CD1c-positive myeloid dendritic cell (primary cell): ENCODE results near the gene GOSR2.

Experiments
- DNase-seq: peaks from one replicate; pipeline ENCODE4 v3.0.0-alpha.2; 2016; ENCODE audit errors: extremely low spot score

Gene GOSR2

DNA sequence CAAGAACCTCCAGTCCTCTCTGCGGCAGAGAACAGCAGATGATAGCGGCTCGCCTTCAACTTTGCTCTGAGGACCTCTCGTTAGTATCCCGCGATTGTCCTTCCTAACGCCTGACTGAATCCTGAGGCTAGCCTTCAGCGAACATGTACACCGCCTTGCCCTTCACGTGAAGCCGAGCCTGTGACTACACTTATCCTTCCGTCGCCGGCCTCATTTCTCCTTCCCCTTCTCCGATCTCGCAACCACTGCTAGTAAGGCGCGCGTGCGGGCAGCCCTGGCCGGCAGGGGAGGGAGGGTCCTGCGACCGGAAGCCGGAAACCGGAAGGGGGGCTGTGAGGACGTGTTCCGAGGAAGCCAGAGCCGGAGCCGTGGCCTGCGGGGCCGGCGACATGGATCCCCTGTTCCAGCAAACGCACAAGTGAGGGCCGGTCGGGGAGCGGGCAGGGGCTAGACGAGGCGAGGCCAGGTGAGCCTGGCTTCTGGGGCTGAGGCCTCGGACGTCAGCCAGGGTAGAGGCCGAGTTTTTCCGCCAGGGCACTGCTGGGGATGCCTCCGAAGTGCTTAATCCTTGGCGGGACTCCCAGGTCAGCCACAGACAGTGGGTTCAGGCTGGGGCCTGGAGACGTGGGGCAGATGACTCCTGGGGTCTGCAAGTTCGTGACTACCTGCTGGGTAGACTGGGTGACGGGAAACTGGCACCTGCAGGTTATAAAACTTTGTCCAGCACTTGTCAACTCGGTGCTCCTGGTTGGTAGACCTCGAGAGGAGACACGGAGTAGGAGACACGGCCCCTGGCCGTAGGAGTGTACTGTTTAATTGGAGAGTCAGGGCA, at the start of gene GOSR2:
Gene GOSR2 (plus strand): TSS at position 357 of the 832 bp plus-strand sequence. CDS start 33 bp downstream, at position 390.
- DNase-seq = peak; percentile 90

DNA sequence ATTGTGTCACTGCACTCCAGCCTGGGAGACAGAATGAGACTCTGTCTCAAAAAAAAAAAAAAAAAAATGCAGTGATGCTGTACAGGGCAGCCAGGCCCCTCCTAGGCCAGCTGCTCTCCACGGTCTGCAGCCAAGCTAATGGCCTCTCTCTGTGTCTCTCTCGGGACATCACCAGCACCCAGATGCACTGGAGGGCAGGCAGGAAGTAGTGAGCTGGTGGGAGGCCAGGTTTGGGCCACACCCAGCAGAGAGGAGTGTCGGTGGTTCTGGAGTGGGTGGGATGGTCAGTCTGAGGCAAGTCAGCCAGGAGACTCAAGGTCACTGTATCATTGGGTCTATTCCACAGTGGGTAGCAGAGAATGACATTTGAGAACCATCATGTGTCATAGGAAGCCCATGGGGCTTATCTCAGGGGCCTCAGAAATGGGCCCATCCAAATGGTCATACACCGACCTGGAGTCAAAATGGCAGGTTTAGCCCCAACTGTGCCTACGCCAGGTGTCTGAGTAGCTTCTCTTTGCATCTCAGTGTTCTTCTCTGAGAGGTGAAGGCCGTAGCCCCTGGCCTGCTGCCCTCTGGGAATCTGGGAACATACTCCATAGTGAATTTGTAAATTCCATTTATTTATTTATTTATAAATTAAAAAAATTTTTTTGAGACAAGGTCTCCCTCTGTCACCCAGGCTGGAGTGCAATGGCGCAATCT, 48.9 kb upstream of the GOSR2 start:
- DNase-seq = no peak

DNA sequence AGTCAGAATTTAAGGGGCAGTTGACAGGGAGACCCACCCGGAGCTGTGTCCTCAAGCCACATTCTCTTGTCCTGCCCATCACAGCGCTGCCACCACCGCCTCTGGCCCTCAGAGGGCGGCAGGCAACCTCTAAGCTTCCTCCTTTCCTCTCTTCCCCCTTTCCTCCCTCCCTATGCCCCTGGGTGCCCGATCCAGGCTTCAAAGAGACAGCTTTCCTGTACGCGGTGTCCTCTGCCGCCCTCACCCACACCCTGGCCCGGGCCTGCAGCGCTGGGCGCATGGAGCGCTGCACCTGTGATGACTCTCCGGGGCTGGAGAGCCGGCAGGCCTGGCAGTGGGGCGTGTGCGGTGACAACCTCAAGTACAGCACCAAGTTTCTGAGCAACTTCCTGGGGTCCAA, 48.1 kb upstream of the GOSR2 start:
- DNase-seq = no peak

DNA sequence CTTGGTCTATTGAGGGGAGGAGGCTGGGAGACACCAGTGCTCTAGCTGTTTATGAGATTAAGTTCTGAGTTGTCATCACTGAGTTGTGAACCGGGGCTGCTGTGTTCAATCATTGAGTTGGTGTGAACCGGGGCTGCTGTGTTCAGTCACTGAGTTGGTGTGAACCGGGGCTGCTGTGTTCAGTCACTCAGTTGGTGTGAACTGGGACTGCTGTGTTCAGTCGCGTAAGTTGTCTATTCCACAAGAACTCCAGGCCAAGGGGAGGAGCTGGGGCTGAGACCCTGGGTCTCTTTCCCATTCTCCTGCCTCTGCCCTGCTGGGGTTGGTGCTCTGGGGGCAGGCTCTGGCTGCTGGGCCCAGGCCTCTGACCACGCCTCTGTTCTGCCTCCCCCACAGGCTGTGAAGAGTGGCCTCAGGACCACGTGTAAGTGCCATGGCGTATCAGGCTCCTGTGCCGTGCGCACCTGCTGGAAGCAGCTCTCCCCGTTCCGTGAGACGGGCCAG, 47.1 kb upstream of the GOSR2 start:
- DNase-seq = no peak

DNA sequence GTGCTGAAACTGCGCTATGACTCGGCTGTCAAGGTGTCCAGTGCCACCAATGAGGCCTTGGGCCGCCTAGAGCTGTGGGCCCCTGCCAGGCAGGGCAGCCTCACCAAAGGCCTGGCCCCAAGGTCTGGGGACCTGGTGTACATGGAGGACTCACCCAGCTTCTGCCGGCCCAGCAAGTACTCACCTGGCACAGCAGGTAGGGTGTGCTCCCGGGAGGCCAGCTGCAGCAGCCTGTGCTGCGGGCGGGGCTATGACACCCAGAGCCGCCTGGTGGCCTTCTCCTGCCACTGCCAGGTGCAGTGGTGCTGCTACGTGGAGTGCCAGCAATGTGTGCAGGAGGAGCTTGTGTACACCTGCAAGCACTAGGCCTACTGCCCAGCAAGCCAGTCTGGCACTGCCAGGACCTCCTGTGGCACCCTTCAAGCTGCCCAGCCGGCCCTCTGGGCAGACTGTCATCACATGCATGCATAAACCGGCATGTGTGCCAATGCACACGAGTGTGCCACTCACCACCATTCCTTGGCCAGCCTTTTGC, 46.5 kb upstream of the GOSR2 start:
- no peak for DNase-seq

DNA sequence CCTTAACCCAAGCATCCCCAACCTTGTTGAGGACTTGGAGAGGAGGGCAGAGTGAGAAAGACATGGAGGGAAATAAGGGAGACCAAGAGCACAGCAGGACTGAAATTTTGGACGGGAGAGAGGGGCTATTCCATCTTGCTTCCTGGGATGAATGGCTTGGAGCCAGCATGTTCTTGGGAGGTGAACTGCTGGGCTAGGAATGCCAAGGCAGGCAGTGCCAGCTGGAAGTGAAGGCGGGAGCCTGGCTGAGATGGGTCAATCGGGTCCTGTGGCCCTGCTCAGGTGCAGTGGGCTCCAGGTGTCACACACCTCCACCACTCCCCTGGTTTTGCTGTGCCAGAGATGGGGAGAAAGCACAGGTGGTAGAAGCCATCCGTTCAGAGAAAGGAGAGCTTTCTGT, 46.0 kb upstream of the GOSR2 start:
- DNase-seq = no peak

DNA sequence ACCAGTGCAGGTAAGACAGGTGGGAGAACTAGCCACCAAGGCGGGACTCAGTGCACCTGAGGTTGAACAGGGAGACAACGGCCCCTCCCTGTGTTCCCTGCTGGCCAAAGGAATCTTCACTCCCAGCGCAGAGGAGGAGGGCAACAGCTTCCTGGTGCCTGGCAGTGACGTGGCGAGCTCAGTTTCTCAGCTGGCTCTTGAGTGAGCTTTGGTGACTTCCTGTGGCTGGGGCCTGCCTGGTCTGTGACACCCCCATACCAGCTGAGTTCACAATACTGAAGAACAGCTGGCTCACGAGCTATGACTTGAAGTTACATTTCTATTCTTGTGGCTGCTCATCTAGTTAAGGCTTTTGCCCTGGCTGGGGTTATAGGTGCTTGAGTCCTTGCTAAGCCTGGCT, 45.5 kb upstream of the GOSR2 start:
- peak; percentile 20 for DNase-seq

DNA sequence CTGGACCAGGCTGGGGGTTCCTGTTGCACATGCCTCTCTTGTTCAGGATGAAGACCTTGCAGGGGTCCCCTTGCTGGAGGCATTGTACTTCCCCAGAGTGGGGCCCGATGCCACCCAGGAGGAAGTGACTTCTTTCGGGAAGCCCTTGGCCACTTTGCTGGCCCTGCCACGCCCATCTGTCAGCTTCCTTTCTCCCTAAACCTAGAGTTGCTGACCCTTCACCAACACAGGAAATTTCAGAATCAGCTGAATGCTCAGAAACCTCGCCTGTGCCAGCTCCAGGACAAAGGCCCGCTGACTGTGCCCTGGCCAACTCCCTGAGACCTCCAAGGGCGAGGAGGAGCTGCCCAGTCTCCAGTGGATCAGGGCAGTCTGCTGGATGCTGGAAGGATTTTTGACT, 44.9 kb upstream of the GOSR2 start:
- DNase-seq = peak; percentile 63

DNA sequence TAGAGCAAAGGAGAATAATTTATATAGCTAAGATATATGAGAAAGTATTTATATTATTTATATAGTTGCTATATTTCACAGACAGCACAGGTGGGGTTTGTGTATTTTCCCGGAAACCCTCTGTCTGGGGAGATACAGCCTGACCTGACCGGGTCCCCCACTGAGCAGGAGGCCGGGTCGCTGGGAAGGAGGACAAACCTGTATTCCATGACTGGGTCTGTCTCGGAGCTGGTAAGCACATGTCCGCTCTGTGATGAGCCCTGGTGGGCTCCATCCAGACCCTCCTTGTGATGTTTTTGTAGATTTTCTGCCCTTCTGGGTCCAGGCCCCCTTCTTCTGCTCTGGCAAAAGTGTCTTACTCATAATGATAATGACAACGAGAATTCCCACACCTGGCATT, 43.9 kb upstream of the GOSR2 start:
- DNase-seq = no peak

DNA sequence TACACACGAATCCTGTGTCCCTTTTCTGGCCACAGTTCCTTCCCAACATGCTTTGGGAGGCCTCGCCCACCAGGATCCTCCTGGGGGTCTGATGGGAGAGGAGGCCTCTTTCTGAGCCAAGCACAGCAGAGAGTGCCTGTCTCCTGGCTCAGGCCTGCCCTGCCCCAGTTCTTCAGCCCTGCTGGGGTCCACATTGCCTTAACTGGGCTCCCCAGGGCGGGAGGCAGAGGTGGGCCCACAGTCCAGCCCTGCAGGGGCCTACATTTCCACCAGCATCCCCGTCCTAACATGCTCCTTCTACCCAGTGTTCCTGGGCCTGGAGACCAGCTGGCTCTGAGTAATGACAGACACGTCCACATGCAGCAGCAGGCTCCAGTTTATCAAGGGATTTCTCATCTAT, 41.9 kb upstream of the GOSR2 start:
- no peak for DNase-seq

DNA sequence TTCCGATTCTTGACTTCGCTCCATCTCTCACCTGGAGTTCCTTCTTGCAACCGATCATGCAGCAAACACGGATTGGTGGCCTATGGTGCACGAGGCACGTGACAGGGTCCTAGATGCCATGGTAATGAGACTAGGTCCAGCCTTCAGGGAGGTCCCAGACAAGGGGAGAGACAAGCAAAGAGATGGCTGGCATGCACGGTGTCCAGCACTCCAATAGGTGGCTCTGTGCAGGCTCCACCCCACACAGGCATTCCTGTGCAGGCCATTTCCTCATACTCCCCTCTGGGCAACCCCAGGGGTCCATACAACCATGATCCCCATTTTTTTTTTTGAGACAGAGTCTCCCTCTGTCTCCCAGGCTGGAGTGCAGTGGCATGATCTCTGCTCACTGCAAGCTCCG, 40.3 kb upstream of the GOSR2 start:
- DNase-seq = no peak

DNA sequence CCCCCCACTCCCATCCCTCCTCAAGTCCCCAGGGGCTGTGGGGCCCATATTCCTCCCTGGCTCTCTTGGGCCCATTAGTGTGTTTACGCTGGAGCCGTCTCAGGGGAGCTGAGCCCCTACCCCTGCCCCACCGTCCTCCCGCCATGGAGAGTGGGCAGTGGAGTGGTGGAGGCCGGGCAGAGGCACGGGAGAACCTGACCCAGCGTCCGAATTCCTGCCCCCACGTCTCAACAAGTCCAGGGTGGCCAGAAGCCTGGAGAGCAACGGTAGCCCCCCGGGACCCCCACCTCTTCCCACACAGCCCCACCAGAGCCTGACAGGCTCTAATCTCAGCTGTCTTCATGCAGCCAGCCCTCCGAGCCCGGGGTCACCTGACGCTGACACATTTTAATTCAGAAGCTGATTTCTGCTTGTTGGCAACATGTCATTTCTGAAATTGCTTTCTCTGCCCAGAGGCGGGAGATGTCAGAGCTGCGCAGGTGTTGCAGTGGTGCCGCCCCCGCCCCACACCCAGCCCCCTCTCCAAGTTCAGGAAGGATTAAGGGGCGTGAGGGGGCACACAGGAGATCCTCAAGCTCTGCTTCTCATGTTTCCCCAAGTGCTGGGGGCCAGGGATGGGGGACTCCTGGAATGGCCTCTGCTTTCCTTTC, 39.0 kb upstream of the GOSR2 start:
- DNase-seq = no peak

DNA sequence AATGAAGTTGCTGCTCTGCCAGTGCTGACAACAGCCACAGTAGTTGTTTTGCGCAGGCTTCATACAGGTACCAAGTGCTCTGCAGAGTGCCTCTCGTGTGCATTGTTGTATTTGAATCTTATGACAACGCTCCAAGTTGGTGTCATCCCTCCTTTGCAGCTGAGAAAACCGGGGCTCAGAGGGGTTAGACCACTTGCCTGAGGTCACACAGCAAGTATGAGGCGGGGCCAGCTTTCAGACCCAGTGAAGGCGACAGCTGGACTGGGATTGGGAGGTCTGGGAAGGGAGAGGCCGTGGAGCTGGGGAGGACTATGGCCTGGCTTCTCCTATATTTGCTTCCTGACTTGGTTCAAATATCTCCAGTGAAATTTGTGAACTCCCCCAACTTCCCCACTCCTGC, 38.4 kb upstream of the GOSR2 start:
- no peak for DNase-seq

DNA sequence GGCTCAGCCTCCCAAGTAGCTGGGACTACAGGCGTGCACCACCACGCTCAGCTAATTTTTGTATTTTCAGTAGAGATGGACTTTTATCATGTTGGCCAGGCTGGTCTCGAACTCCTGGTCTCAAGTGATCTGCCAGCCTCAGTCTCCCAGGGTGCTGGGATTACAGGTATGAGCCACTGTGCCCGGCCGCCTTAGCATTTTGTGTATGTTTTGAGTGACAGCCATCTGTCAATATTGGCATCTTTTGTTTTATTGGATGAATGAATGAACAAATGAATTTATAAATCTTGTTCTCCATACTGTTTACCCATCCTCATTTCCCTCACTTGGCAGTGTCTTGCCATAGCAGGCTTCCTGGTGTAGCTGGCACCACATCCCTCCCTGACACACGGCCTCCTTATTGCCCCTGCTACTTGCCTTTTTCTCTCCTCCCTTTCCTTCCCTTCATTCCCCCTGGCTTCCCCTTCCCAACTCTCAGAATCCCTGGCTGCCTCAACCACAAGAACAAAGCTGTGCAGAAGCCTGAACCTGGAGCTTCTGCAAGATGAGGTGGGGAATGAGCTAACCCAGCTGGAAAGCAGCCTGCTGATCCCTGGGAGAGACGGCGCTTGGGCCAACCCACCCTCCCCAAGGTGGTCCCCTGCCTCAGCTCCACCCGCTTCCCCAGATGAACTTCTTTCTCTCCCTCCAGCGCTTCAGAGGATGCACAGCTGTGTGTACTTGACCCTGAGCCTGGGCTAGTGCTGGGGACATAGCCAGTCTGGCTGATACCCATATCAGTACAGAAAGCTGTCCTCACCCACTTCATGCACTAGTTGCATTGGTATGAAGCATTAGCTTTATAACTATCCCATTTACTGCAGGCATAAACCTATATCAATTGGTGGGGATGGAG, 37.3 kb upstream of the GOSR2 start:
- DNase-seq = no peak

DNA sequence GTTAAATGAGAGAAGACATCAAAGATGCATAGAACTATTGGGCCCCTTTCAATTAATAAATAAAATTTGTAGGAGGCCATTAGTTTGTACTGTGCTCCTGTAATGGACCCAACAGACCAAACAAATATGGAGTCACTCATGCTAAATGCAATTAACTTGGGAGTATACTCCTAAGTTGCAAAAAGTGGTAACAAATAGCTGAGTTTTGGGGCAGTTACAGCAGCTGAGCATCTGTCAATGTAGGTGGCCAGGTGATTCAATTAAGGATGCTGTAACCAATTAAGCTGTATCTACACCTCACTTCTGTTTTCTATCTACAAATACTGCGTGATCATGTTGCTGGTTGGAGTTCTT, 36.7 kb upstream of the GOSR2 start:
- no peak for DNase-seq

DNA sequence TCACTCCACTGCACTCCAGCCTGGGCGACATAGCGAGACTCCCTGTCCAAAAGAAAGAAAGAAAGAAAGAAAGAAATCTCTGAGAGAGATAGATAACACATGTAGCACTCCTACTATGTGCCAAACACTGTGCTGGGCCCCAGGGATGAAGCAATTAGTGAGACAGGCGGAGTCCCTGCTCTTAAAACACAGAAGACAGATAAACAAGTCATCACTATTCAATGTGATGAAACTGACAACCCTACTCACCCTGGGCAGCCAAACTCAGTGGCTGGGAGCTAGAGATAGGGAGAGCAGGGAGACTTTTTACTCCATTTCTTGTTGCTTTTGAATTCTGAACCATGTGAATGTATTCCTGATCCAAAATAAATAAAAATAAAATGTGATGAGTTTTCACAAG, 35.2 kb upstream of the GOSR2 start:
- no peak for DNase-seq

DNA sequence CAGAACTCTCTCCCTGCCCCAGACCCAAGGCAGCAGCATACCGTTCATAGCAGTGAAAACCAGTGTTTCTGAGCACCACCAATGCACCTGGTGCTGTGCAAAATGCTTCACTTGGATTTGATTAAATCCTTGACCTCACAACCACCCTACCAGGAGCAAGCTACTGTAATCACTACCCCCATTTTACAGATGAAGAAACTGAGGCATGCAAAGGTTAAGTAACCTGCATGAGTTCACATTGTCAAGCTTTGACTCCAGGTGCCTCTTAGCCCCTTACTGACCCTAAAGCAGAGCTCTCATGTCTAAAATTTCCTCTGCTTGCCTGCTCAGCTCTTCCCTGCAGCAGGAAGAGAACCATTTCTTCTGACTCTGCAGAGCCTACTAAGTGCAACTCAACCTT, 34.2 kb upstream of the GOSR2 start:
- no peak for DNase-seq

DNA sequence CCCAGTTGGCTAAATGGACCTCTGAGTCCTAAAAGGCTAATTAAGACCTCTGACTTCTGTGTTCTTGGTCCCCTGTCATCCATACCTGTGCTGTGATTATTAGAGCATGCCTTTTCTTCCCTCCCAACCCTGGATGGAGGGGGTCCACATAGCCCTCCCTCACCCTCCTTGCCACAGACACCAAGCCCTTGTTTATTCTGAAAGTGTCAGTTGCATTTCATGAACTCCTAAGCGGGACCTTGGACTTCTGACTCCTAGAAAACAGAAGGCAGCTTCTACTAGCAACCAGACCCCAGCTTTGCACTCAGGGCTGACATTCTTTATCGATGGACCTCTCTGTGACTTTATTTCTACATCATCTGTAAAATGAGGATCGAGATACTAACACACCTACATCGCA, 33.4 kb upstream of the GOSR2 start:
- no peak for DNase-seq

DNA sequence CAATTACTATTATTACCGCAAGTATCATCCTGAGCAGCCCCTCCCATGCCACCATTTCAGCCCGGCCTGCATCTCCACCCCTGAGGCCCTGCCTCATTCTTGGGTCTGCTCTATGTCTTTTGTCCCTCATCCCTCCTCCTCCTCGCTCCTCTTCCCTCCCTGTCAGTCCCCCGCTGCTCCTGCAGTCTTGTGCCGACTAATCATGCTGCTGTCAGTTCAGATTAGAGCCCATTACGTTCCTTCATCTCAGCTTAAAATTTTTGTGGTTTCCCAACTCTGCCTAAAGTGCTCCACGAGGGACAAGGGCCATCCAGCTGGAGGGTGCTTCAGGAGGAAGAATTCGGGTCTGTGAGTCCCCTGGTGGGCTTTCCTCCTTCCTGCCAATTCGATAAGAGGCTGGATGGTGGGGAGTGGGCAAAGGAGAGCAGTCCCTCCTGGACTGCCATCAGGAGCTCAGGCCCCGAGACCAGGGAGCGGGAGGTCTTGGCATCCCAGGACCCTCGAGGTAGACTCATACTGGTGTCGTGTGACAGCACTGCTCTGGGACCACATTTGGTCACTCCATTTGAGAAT, 32.9 kb upstream of the GOSR2 start:
- DNase-seq = no peak

DNA sequence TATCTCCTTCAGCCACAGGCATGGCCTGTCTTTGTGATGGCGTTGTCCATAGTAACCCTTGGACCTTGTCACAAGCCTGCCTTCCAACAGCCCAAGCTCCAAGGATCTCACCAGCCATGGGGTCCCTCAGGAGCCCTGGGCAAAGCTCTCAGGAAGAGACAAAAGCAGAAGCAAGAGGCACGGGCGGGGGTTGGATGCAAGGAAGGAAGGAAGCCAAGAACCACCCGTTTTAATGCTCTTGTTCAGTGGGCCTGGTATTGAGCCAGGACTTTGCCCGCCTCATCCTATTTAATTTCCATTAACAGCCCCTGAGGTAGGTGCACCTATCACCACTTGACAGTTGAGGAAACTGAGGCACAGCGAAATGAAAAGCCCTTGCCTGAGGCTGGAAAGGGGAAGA, 32.3 kb upstream of the GOSR2 start:
- DNase-seq = no peak

DNA sequence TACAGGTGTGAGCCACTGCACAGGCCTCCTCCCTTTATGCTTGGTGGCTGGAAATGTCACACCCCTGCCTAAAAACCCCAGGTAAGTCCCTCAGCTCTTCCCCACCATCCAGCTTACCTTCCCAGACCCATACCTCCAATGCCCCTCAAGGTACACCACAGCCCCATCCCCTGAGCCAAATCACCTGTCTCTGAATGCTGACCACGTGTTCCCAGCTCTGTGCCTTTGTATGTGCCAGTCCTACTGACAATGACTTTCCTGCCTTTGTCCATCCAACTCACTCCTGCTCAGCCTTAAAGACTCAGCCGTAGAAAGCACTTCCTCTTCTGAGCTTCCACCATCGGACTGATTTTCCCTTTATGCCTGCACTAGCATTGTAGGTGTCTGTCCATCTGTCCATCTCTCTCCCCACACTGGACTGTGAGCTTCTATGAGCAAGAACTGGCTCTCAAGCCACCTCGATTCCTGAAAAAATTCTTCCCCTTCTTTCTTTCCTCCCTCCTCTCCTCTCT, 30.7 kb upstream of the GOSR2 start:
- DNase-seq = no peak
